Activated gamma-delta T cell treated with Interleukin-2 at 50 U/mL for 16 hours (primary cell): ENCODE results near the gene ZDHHC5.
"Not testable (repeated sequence)": the region's sequence is repeated elsewhere in the genome, so short reads cannot be mapped to it uniquely, and the experiment has no call there.

Experiments used
- DNase-seq: peaks from one replicate; pipeline ENCODE4 v3.0.0-alpha.2; 2020

ZDHHC5 gene

GRCh38 chr11:57644748-57645688, 22.9 kb upstream of the ZDHHC5 start:
- DNase-seq = peak; percentile 88

- DNase-seq = no peak
Observed at GRCh38 chr11:57645689-57646085, 22.2 kb upstream of the ZDHHC5 start.

- DNase-seq = no peak
Observed at GRCh38 chr11:57646194-57646798, 21.6 kb upstream of the ZDHHC5 start.

GRCh38 chr11:57646799-57647303, 21.1 kb upstream of the ZDHHC5 start:
- DNase-seq = no peak

- no peak for DNase-seq
Observed at GRCh38 chr11:57647372-57647771, 20.5 kb upstream of the ZDHHC5 start.

- no peak for DNase-seq
Observed at GRCh38 chr11:57647960-57648800, 19.7 kb upstream of the ZDHHC5 start.

- DNase-seq = no peak
Observed at GRCh38 chr11:57648801-57649735, 18.8 kb upstream of the ZDHHC5 start.

- peak; percentile 68 for DNase-seq
Observed at GRCh38 chr11:57649826-57650738, 17.8 kb upstream of the ZDHHC5 start, which contains the start of gene YPEL4. Gene YPEL4, minus strand, starts transcription at chr11:57649912. Its CDS starts 2,805 bp downstream, at chr11:57647107.

- DNase-seq = no peak
Observed at GRCh38 chr11:57650739-57651090, 17.2 kb upstream of the ZDHHC5 start.

GRCh38 chr11:57651408-57651807, 16.5 kb upstream of the ZDHHC5 start:
- no peak for DNase-seq

- not testable (repeated sequence) for DNase-seq
Observed at GRCh38 chr11:57652230-57652629, 15.7 kb upstream of the ZDHHC5 start.

- no peak for DNase-seq
Observed at GRCh38 chr11:57652662-57653061, 15.3 kb upstream of the ZDHHC5 start.

GRCh38 chr11:57653163-57653562, 14.8 kb upstream of the ZDHHC5 start:
- no peak for DNase-seq

GRCh38 chr11:57656885-57657193, 11.1 kb upstream of the ZDHHC5 start:
- no peak for DNase-seq

- peak; percentile 99 for DNase-seq
Observed at GRCh38 chr11:57657194-57658022, 10.5 kb upstream of the ZDHHC5 start, which contains the start of gene CLP1. Gene CLP1, plus strand, starts transcription at chr11:57657762. Its CDS starts 1,715 bp downstream, at chr11:57659477.

GRCh38 chr11:57658023-57658361, 9.9 kb upstream of the ZDHHC5 start:
- DNase-seq = no peak

GRCh38 chr11:57659669-57660068, 8.2 kb upstream of the ZDHHC5 start:
- DNase-seq = no peak

GRCh38 chr11:57662893-57663292, 5.0 kb upstream of the ZDHHC5 start:
- DNase-seq = no peak

GRCh38 chr11:57663975-57664374, 3.9 kb upstream of the ZDHHC5 start:
- no peak for DNase-seq

GRCh38 chr11:57667117-57667735, 688 bp upstream of the ZDHHC5 start:
- DNase-seq = peak; percentile 91
